OCI-LY1 (cell line): ENCODE data around the gene NLRP12.

ENCODE experiments used
- EZH2 ChIP-seq: fragments of 200-600 bp; sonication (generic), shearing (Covaris generic); IDR thresholded peaks from 2 replicates; pipeline ENCODE4 v1.8.0; 2017; ENCODE audit warnings: borderline replicate concordance, mixed run types, mild to moderate bottlenecking, antibody characterized with exemption, low read length, moderate library complexity, mixed read lengths
- TF ChIP-seq, protein P1 (sequence below): fragments of 200-600 bp; sonication (generic), shearing (Covaris generic); IDR thresholded peaks from 2 replicates; pipeline ENCODE4 v1.5.1; 2017; ENCODE audit warnings: mild to moderate bottlenecking, antibody characterized with exemption, low read length, moderate library complexity, mixed read lengths

DNA sequence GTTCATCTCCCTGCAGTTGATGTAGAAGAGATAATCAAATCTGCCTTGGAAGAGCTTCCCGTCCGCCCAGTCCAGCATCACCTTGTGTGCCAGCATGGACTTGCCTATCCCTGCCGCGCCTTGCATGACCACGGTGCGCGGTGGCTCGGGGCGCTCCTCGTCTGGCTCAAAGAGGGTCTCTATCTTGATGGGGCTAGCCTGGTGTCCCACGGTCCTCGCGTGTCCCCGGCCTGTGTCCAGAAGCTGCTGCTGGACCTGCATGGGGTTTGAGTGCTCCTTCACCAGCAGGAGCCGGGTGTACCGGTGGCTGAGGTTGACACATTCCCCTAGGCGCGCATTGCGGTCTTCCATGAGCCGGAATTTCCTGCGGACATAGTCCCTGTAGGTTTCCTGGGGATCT, 13.2 kb downstream of the NLRP12 start:
- TF ChIP-seq, protein P1, sequence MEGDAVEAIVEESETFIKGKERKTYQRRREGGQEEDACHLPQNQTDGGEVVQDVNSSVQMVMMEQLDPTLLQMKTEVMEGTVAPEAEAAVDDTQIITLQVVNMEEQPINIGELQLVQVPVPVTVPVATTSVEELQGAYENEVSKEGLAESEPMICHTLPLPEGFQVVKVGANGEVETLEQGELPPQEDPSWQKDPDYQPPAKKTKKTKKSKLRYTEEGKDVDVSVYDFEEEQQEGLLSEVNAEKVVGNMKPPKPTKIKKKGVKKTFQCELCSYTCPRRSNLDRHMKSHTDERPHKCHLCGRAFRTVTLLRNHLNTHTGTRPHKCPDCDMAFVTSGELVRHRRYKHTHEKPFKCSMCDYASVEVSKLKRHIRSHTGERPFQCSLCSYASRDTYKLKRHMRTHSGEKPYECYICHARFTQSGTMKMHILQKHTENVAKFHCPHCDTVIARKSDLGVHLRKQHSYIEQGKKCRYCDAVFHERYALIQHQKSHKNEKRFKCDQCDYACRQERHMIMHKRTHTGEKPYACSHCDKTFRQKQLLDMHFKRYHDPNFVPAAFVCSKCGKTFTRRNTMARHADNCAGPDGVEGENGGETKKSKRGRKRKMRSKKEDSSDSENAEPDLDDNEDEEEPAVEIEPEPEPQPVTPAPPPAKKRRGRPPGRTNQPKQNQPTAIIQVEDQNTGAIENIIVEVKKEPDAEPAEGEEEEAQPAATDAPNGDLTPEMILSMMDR = no peak
- no peak for TF ChIP-seq EZH2
